PC-3 (cell line): ENCODE measurements around the gene MRM1. TPM values are rescaled to one million over a fixed set of nuclear protein-coding genes. Genes with fewer than 3 reads are reported as not detected.

ENCODE experiments used
- ATAC-seq: fragments of 200-7000 bp; cut with Tn5 transposase; 2 replicates; pipeline ENCODE4 v1.9.1; 2020; ENCODE audit warnings: mild to moderate bottlenecking, moderate library complexity
- BruUV-seq: library from RNA; stranded (reverse); fragments of 400-500 nt; replicated peaks from 2 replicates; lab custom pipeline; 2021; lab: Mats Ljungman, UMichigan
- CTCF ChIA-PET: fragments of 300-600 bp; sonication (Branson Sonifier 250); formaldehyde crosslinking; loops from one replicate; lab custom pipeline; 2022; ENCODE audit warnings: antibody characterized with exemption; lab: Charles Lee
- POLR2A ChIA-PET: fragments of 300-600 bp; sonication (Branson Sonifier 250); formaldehyde crosslinking; loops from one replicate; lab custom pipeline; 2022; ENCODE audit warnings: antibody characterized with exemption; ENCODE audit not compliant: unreplicated experiment; lab: Charles Lee
- DNase-seq: peaks from one replicate; pipeline ENCODE4 v3.0.0-alpha.2; 2015
- H2AFZ ChIP-seq: fragments of 300-600 bp; sonication (generic); 2 replicates; pipeline ENCODE4 v1.6.0; 2016; ENCODE audit warnings: antibody characterized with exemption, low read length
- H3F3A ChIP-seq: fragments of 300-600 bp; sonication (generic); one replicate; pipeline ENCODE4 v1.6.0; 2017; ENCODE audit warnings: antibody characterized with exemption, low read length, control low read depth, mild to moderate bottlenecking; ENCODE audit not compliant: unreplicated experiment
- H3K27ac ChIP-seq: fragments of 300-600 bp; sonication (generic); 2 replicates; pipeline ENCODE4 v1.5.1; 2016; ENCODE audit warnings: mild to moderate bottlenecking, low read length
- H3K27me3 ChIP-seq: fragments of 300-600 bp; sonication (generic); 2 replicates; pipeline ENCODE4 v1.6.1; 2016; ENCODE audit warnings: low read length, mixed read lengths
- H3K36me3 ChIP-seq: fragments of 300-600 bp; sonication (generic); 2 replicates; pipeline ENCODE4 v1.6.1; 2016; ENCODE audit warnings: low read depth, mixed run types, low read length, mixed read lengths
- H3K4me1 ChIP-seq: fragments of 300-600 bp; sonication (generic); 2 replicates; pipeline ENCODE4 v1.5.1; 2016; ENCODE audit warnings: low read length; ENCODE audit not compliant: insufficient read depth
- H3K4me2 ChIP-seq: fragments of 300-600 bp; sonication (generic); 2 replicates; pipeline ENCODE4 v1.6.0; 2016; ENCODE audit warnings: low read length
- H3K4me3 ChIP-seq: fragments of 300-600 bp; sonication (generic); 2 replicates; pipeline ENCODE4 v1.5.1; 2016; ENCODE audit warnings: mild to moderate bottlenecking, low read length, mixed read lengths
- H3K79me2 ChIP-seq: fragments of 300-600 bp; sonication (generic); 2 replicates; pipeline ENCODE4 v1.6.1; 2017; ENCODE audit warnings: low read length, mixed read lengths
- H3K9ac ChIP-seq: fragments of 300-600 bp; sonication (generic); 2 replicates; pipeline ENCODE4 v1.6.0; 2016; ENCODE audit warnings: mild to moderate bottlenecking, low read length
- H3K9me2 ChIP-seq: fragments of 300-600 bp; sonication (generic); replicated peaks from 2 replicates; pipeline ENCODE4 v1.6.1; 2016; ENCODE audit warnings: mixed run types, low read length, mixed read lengths
- H3K9me3 ChIP-seq: fragments of 300-600 bp; sonication (generic); 2 replicates; pipeline ENCODE4 v1.6.1; 2016; ENCODE audit warnings: low read length, mixed read lengths
- H4K20me1 ChIP-seq: fragments of 300-600 bp; sonication (generic); 2 replicates; pipeline ENCODE4 v1.6.1; 2016; ENCODE audit warnings: low read length, mixed read lengths
- CTCF ChIP-seq: fragments of 300-600 bp; sonication (generic); conservative IDR thresholded peaks from 2 replicates; pipeline ENCODE4 v1.5.1; 2017; ENCODE audit warnings: antibody characterized with exemption, low read depth, mild to moderate bottlenecking, low read length
- EZH2 ChIP-seq: fragments of 300-600 bp; sonication (generic); IDR thresholded peaks from one replicate; pipeline ENCODE4 v1.6.1; 2017; ENCODE audit warnings: antibody characterized with exemption, mild to moderate bottlenecking, low read length; ENCODE audit not compliant: unreplicated experiment
- EZH2phosphoT487 ChIP-seq: fragments of 300-600 bp; sonication (generic); IDR thresholded peaks from 2 replicates; pipeline ENCODE4 v1.6.1; 2018; ENCODE audit warnings: mild to moderate bottlenecking, antibody characterized with exemption, low read length, borderline replicate concordance
- intact Hi-C: fragments of 100-400 bp; cut with micrococcal nuclease; formaldehyde crosslinking; loops from 2 replicates; pipeline ENCODE4 v1.9.0; 2023
- total RNA-seq: library from RNA; depleted of rRNA; stranded (reverse); fragments of >200 nt; gene quantifications from 2 replicates; pipeline ENCODE4 v1.2.3, GENCODE V29; 2014

MRM1 gene
- total RNA-seq, 1 experiment from 2014 or later, result 9.2 TPM

DNA sequence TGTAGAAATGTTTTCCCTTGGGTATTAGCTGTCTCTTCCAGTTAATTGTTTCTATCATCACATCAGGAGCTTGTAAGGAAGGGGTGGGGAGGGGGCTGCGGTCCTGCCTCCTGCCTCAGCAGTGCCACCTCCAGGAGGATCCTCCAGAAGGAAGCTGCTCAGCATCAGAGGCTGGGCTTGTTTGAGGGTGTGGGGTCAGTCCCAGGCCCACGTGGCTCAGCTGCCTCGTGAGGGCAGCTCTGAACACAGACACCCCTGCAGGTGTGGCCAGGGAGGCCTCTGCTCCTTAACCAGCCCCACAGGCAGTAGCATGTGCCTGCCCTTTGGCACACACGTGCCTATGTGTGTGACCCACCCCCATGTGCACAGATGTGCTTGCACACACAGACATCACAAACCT, 46.3 kb downstream of the MRM1 start:
- no peaks in the 10 kb centered on the region for H4K20me1 ChIP-seq
- no peaks in the 10 kb centered on the region for H3K9me2 ChIP-seq
- ATAC-seq, result no peak
- H3K27me3 ChIP-seq, result peaks cover 17% of the 10 kb centered on the region
- H3K27ac ChIP-seq, result no peak overlapping the region
- ChIA-PET POLR2A (no interaction called here), CTCF (no interaction called here)
- intact Hi-C loops, result no loop called here
- no peak overlapping the region for H3K4me2 ChIP-seq
- H3K36me3 ChIP-seq, result no peaks in the 10 kb centered on the region
- no peak overlapping the region for H3K9ac ChIP-seq
- BruUV-seq, result no TSS peak
- H2AFZ ChIP-seq, result no peak overlapping the region
- H3K79me2 ChIP-seq, result no peaks in the 10 kb centered on the region
- DNase-seq, result no peak
- no peaks in the 10 kb centered on the region for H3K4me1 ChIP-seq
- H3K9me3 ChIP-seq, result no peaks in the 10 kb centered on the region
- no peak for TF ChIP-seq EZH2
- TF ChIP-seq CTCF, result no peak
- TF ChIP-seq EZH2phosphoT487, result no peak
- H3F3A ChIP-seq, result no peaks in the 10 kb centered on the region
- no peak overlapping the region for H3K4me3 ChIP-seq

DNA sequence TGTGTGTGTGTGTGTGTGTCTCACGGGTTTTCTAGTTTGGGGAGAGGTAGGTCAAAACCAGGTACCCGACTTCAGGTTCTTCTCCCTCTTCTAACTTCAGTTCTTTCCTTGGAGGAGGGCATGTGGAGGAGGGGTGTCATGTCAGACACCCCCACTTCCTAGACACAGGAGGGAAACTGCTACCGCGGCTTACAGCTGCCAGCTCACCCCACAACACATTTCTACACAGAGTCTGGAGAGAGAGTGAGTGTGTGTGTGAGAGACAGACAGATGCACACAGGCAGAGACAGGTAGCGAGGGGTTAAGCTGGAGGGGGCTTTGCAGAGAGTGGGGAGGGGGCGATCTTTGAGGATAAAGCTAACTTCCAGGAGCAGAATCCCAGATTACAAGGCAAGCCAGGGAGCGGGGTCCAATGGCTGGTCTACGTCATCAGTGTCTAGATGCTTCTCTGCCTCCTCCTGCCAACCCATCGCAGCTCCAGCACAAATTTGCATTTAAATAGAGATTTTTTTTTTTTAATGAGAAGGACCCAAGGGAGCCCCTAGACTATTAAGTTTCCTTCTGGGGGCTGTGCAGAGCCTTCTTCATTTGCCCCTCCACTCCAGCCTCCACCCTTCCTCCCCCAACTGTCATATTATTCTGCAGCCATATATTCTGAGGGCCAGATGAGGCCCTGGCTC, 48.9 kb downstream of the MRM1 start:
- no peaks in the 10 kb centered on the region for H3K9me2 ChIP-seq
- H3K4me1 ChIP-seq, result no peaks in the 10 kb centered on the region
- BruUV-seq, result no TSS peak
- no peak overlapping the region for H3K9ac ChIP-seq
- no peaks in the 10 kb centered on the region for H3K9me3 ChIP-seq
- ChIA-PET POLR2A (no interaction called here), CTCF (no interaction called here)
- TF ChIP-seq EZH2 (no peak), CTCF (no peak), EZH2phosphoT487 (no peak)
- H3K27ac ChIP-seq, result no peak overlapping the region
- no peak overlapping the region for H3K4me3 ChIP-seq
- no peaks in the 10 kb centered on the region for H3K36me3 ChIP-seq
- H2AFZ ChIP-seq, result no peak overlapping the region
- no peaks in the 10 kb centered on the region for H3K79me2 ChIP-seq
- intact Hi-C loops, result no loop called here
- H3F3A ChIP-seq, result no peaks in the 10 kb centered on the region
- H3K4me2 ChIP-seq, result no peak overlapping the region
- no peak for DNase-seq
- no peak for ATAC-seq
- H3K27me3 ChIP-seq, result no peaks in the 10 kb centered on the region
- no peaks in the 10 kb centered on the region for H4K20me1 ChIP-seq

DNA sequence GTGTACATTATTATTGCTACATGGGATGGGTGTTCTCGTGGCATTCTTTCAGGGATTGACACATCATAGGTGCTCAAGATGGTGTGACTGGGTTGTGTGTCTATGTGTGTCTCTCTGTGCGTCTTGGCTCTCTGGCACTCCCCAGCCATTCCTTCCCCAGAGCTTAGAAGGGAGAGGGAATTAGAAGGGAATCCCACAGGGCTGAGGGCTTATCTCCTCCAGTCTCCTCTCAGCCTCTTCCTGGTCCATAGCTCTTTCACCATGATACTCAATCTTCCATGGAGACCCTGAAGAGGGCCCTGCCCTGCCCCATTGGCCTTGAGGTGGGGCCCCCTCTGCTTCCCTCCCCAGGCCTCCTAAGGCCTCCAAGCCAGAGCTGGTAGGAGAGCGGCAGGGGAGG, 52.0 kb downstream of the MRM1 start:
- intact Hi-C loops, result no loop called here
- H3K27ac ChIP-seq, result no peak overlapping the region
- H3K4me3 ChIP-seq, result no peak overlapping the region
- H3K9me3 ChIP-seq, result no peaks in the 10 kb centered on the region
- DNase-seq (no peak), ATAC-seq (no peak)
- H3K4me2 ChIP-seq, result no peak overlapping the region
- no peak overlapping the region for H3K9ac ChIP-seq
- no peaks in the 10 kb centered on the region for H3F3A ChIP-seq
- H2AFZ ChIP-seq, result no peak overlapping the region
- BruUV-seq, result no TSS peak
- ChIA-PET POLR2A (no interaction called here), CTCF (no interaction called here)
- H3K27me3 ChIP-seq, result no peaks in the 10 kb centered on the region
- H3K36me3 ChIP-seq, result no peaks in the 10 kb centered on the region
- no peaks in the 10 kb centered on the region for H4K20me1 ChIP-seq
- no peaks in the 10 kb centered on the region for H3K79me2 ChIP-seq
- H3K9me2 ChIP-seq, result no peaks in the 10 kb centered on the region
- no peaks in the 10 kb centered on the region for H3K4me1 ChIP-seq
- TF ChIP-seq EZH2 (no peak), CTCF (no peak)
